ENCODE results near the gene PARD3. TPM values are rescaled to one million over a fixed set of nuclear protein-coding genes. Genes with fewer than 3 reads are reported as not detected.

Gene PARD3
- total RNA-seq, 4 donors from 2014 or later = 98.9 to 122 (median 105) TPM

- Histone ChIP-seq H3K9me3 (peaks cover 0 to 25% (median 18%) of the 10 kb centered on the region in 4 donors), H3K27me3 (no peaks in the 10 kb centered on the region), H3K36me3 (no peaks in the 10 kb centered on the region), H3K27ac (replicated peaks in 1 of 4) (no peak overlapping the region), H3K4me3 (no peak overlapping the region), H3K4me1 (peaks cover 0 to 9% (median 7%) of the 10 kb centered on the region in 4 donors)
- 89% methylated on average over 1 of the region's 1 CpG for WGBS
- intact Hi-C loops (cut with DNase I) = no loop called here
- no peak for TF ChIP-seq CTCF (IDR thresholded peaks at IDR 0.05)
- TF ChIP-seq EP300 (IDR thresholded peaks at IDR 0.05) = no peak
- TF ChIP-seq POLR2A (IDR thresholded peaks at IDR 0.05; ENCODE audit: low read depth) = no peak
- TF ChIP-seq POLR2AphosphoS5 (IDR thresholded peaks at IDR 0.05) = no peak
- no peak for DNase-seq (ENCODE audit: extremely low spot score)
Observed at GRCh38 chr10:34063592-34063991, 751.5 kb downstream of the PARD3 start.

GRCh38 chr10:34061841-34062240, 753.3 kb downstream of the PARD3 start:
- Histone ChIP-seq H3K27me3 (no peaks in the 10 kb centered on the region), H3K27ac (replicated peaks in 1 of 4) (no peak overlapping the region), H3K4me1 (peaks cover 0 to 11% (median 10%) of the 10 kb centered on the region in 4 donors), H3K4me3 (no peak overlapping the region), H3K9me3 (peaks cover 0 to 25% (median 18%) of the 10 kb centered on the region in 4 donors), H3K36me3 (no peaks in the 10 kb centered on the region)
- intact Hi-C loops (cut with DNase I) = no loop called here
- TF ChIP-seq CTCF (IDR thresholded peaks at IDR 0.05) (no peak), POLR2A (IDR thresholded peaks at IDR 0.05; ENCODE audit: low read depth) (no peak), POLR2AphosphoS5 (IDR thresholded peaks at IDR 0.05) (no peak), EP300 (IDR thresholded peaks at IDR 0.05) (no peak)
- no peak for DNase-seq (ENCODE audit: extremely low spot score)

Small RNAs within 50 kb of the gene (small RNA-seq; reads per million reads assigned to genes)
- gene ELOBP4 = 0 reads per million in 3 donors
- 0 reads per million in 3 donors for gene RF00019
- 0 reads per million in 3 donors for gene RPL37P18
